Brain microvascular endothelial cell (primary cell): ENCODE measurements around the gene MED13L.

Source experiments
- DNase-seq: peaks from one replicate; pipeline ENCODE4 v3.0.0-alpha.2; 2020
- H3K27ac ChIP-seq: fragments of 250-450 bp; sonication (Bioruptor Pico); 2 replicates; pipeline ENCODE4 v1.5.1; 2020; ENCODE audit warnings: mild to moderate bottlenecking, moderate library complexity
- H3K27me3 ChIP-seq: fragments of 250-450 bp; sonication (Bioruptor Pico); replicated peaks from 2 replicates; pipeline ENCODE4 v1.5.1; 2020; ENCODE audit warnings: mild to moderate bottlenecking
- H3K36me3 ChIP-seq: fragments of 250-450 bp; sonication (Bioruptor Pico); replicated peaks from 2 replicates; pipeline ENCODE4 v1.5.1; 2020; ENCODE audit warnings: mild to moderate bottlenecking
- H3K4me3 ChIP-seq: 2 replicates; pipeline ENCODE4 v1.5.1; 2011; ENCODE audit warnings: low read depth, mild to moderate bottlenecking, control low read depth, low read length, moderate library complexity
- in situ Hi-C: cut with HindIII; loops from 2 replicates; pipeline ENCODE4 v1.10.0; 2017; ENCODE audit warnings: low sequenced_read_pairs, low pct_ligation_motif_present
- TF ChIP-seq, protein P1 (sequence below): IDR thresholded peaks from 2 replicates; pipeline ENCODE4 v1.5.1; 2011; ENCODE audit warnings: low read depth, mild to moderate bottlenecking, moderate library complexity, low read length, control low read depth, inconsistent platforms; ENCODE audit errors: missing control alignments

Gene MED13L

GRCh38 chr12:116301621-116302020, 24.1 kb upstream of the MED13L start:
- TF ChIP-seq, protein P1, sequence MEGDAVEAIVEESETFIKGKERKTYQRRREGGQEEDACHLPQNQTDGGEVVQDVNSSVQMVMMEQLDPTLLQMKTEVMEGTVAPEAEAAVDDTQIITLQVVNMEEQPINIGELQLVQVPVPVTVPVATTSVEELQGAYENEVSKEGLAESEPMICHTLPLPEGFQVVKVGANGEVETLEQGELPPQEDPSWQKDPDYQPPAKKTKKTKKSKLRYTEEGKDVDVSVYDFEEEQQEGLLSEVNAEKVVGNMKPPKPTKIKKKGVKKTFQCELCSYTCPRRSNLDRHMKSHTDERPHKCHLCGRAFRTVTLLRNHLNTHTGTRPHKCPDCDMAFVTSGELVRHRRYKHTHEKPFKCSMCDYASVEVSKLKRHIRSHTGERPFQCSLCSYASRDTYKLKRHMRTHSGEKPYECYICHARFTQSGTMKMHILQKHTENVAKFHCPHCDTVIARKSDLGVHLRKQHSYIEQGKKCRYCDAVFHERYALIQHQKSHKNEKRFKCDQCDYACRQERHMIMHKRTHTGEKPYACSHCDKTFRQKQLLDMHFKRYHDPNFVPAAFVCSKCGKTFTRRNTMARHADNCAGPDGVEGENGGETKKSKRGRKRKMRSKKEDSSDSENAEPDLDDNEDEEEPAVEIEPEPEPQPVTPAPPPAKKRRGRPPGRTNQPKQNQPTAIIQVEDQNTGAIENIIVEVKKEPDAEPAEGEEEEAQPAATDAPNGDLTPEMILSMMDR = no peak
- DNase-seq = no peak
- Histone ChIP-seq H3K36me3 (no peaks in the 10 kb centered on the region), H3K27me3 (no peaks in the 10 kb centered on the region), H3K4me3 (no peak overlapping the region), H3K27ac (no peak overlapping the region)
- in situ Hi-C loops = no loop called here

GRCh38 chr12:116299665-116300328, 22.3 kb upstream of the MED13L start:
- Histone ChIP-seq H3K4me3 (no peak overlapping the region), H3K27ac (no peak overlapping the region), H3K36me3 (no peaks in the 10 kb centered on the region), H3K27me3 (no peaks in the 10 kb centered on the region)
- in situ Hi-C loops = no loop called here
- DNase-seq = no peak
- TF ChIP-seq, protein P1 = no peak

GRCh38 chr12:116299064-116299463, 21.6 kb upstream of the MED13L start:
- no peak for DNase-seq
- in situ Hi-C loops = no loop called here
- Histone ChIP-seq H3K27ac (no peak overlapping the region), H3K4me3 (no peak overlapping the region), H3K36me3 (no peaks in the 10 kb centered on the region), H3K27me3 (no peaks in the 10 kb centered on the region)
- TF ChIP-seq, protein P1 = no peak

DNA sequence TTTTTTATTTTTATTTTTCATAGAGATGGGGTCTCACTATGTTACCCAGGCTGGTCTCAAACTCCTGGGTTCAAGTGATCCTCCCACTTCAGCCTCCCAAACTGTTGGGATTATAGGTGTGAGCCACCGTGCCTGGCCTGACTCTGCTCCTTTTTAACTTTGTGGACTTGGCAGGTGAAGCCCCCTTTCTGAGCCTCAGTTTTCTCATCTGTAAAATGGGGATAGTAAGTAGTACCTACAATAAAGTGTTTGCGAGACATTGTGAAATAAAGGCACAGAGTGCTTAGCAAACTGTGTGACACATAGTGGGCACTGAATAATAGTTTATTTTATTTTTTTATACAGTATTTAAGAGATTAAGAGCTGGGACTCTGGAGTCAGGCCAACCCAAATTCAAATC, 21.1 kb upstream of the MED13L start:
- H3K4me3 ChIP-seq = no peak overlapping the region
- H3K27me3 ChIP-seq = no peaks in the 10 kb centered on the region
- H3K36me3 ChIP-seq = no peaks in the 10 kb centered on the region
- in situ Hi-C loops = no loop called here
- no peak overlapping the region for H3K27ac ChIP-seq
- DNase-seq = no peak
- TF ChIP-seq, protein P1 = no peak

- no peak overlapping the region for H3K27ac ChIP-seq
- no peaks in the 10 kb centered on the region for H3K27me3 ChIP-seq
- H3K4me3 ChIP-seq = no peak overlapping the region
- no peaks in the 10 kb centered on the region for H3K36me3 ChIP-seq
- no peak for DNase-seq
- in situ Hi-C loops = no loop called here
- TF ChIP-seq, protein P1 = no peak
These were observed 19.8 kb upstream of the MED13L start for GRCh38 chr12:116297224-116297834.
